HCT116 (cell line): ENCODE data around the gene C5orf52. TPM values are rescaled to one million over a fixed set of nuclear protein-coding genes. Genes with fewer than 3 reads are reported as not detected.

ENCODE experiments used
- ATAC-seq: fragments of 200-7000 bp; cut with Tn5 transposase; 2 replicates; pipeline ENCODE4 v1.9.1; 2020; ENCODE audit warnings: mild to moderate bottlenecking, moderate library complexity
- BruUV-seq: library from RNA; stranded (reverse); fragments of 400-500 nt; replicated peaks from 2 replicates; lab custom pipeline; 2021; lab: Mats Ljungman, UMichigan
- CTCF ChIA-PET: fragments of 300-600 bp; sonication (Branson Sonifier 250); formaldehyde crosslinking; loops from one replicate; lab custom pipeline; 2021; ENCODE audit warnings: antibody characterized with exemption; lab: Charles Lee
- POLR2A ChIA-PET: fragments of 300-600, 350-600 bp; sonication (Branson Sonifier 250); formaldehyde crosslinking; loops from one replicate; lab custom pipeline; 2021; ENCODE audit warnings: antibody characterized with exemption; lab: Charles Lee
- RAD21 ChIA-PET, 2 experiments: fragments of 300-600 bp; sonication (Branson Sonifier 250); formaldehyde crosslinking; loops; one replicate each; lab custom pipeline; 2023; ENCODE audit warnings: low total read pairs in 2 of 2; ENCODE audit not compliant: uncharacterized antibody in 2 of 2, unreplicated experiment in 2 of 2, low non-redundant PET in 1 of 2; lab: Charles Lee
- DNase-seq: peaks from one replicate; pipeline ENCODE4 v3.0.0-alpha.2; 2010; ENCODE audit warnings: low read depth, low spot score
- H2AFZ ChIP-seq: fragments of 200-600 bp; shearing (Covaris generic), sonication (generic); 2 replicates; pipeline ENCODE4 v1.6.1; 2017; ENCODE audit warnings: low read depth, mixed run types, mixed read lengths, antibody characterized with exemption, low read length; ENCODE audit not compliant: poor library complexity, severe bottlenecking
- H3K27ac ChIP-seq: 2 replicates; pipeline ENCODE4 v1.5.1; 2012; ENCODE audit warnings: low read depth, low read length
- H3K27me3 ChIP-seq: fragments of 200-600 bp; sonication (generic); 2 replicates; pipeline ENCODE4 v1.6.1; 2016; ENCODE audit warnings: mixed run types, low read length, mixed read lengths; ENCODE audit not compliant: insufficient read depth
- H3K36me3 ChIP-seq, 2 experiments: fragments of 200-500 bp in 1 of 2; fragments of 200-600 bp in 1 of 2; sonication (Bioruptor generic) in 1 of 2; sonication (generic) in 1 of 2; 2 replicates each; pipeline versions ENCODE4 v1.5.1 to v1.6.1; 2014 to 2016; ENCODE audit warnings: low read length in 2 of 2, inconsistent platforms in 1 of 2, mixed read lengths in 1 of 2, mixed run types in 1 of 2; ENCODE audit not compliant: insufficient read depth in 2 of 2, control insufficient read depth in 1 of 2
- H3K4me1 ChIP-seq, 2 experiments: fragments of 200-600 bp in 1 of 2; sonication (generic) in 1 of 2; 2 replicates each; pipeline versions ENCODE4 v1.5.1 to v1.6.1; 2012 to 2017; ENCODE audit warnings: low read length in 2 of 2, inconsistent platforms in 1 of 2, mild to moderate bottlenecking in 1 of 2, mixed read lengths in 1 of 2, mixed run types in 1 of 2, moderate library complexity in 1 of 2; ENCODE audit not compliant: insufficient read depth in 2 of 2, control insufficient read depth in 1 of 2
- H3K4me2 ChIP-seq: fragments of 200-600 bp; sonication (generic); 2 replicates; pipeline ENCODE4 v1.6.1; 2017; ENCODE audit warnings: mixed run types, low read length, mixed read lengths
- H3K4me3 ChIP-seq, 2 experiments: fragments of 200-600 bp in 1 of 2; sonication (generic) in 1 of 2; replicated peaks in 1 of 2; 2 replicates each; pipeline ENCODE4 v1.5.1; 2011 to 2016; ENCODE audit warnings: low read length in 2 of 2, control low read depth in 1 of 2, low read depth in 1 of 2, mild to moderate bottlenecking in 1 of 2, mixed read lengths in 1 of 2, mixed run types in 1 of 2
- H3K79me2 ChIP-seq: fragments of 200-600 bp; sonication (generic); 2 replicates; pipeline ENCODE4 v1.6.1; 2017; ENCODE audit warnings: mild to moderate bottlenecking, mixed run types, low read length, moderate library complexity, mixed read lengths; ENCODE audit not compliant: insufficient read depth
- H3K9ac ChIP-seq: fragments of 200-600 bp; sonication (generic); 2 replicates; pipeline ENCODE4 v1.6.1; 2016; ENCODE audit warnings: low read length, mixed read lengths
- H3K9me2 ChIP-seq: fragments of 200-600 bp; sonication (generic), shearing (Covaris generic); 2 replicates; pipeline ENCODE4 v1.6.1; 2017; ENCODE audit warnings: mixed run types, mild to moderate bottlenecking, moderate library complexity; ENCODE audit not compliant: insufficient read depth
- H3K9me3 ChIP-seq, 2 experiments: fragments of 200-500 bp in 1 of 2; fragments of 200-600 bp in 1 of 2; sonication (Bioruptor generic) in 1 of 2; sonication (generic) in 1 of 2; 2 replicates each; pipeline ENCODE4 v1.6.1; 2014 to 2017; ENCODE audit warnings: low read length in 2 of 2, mixed read lengths in 2 of 2, inconsistent platforms in 1 of 2, low read depth in 1 of 2, mild to moderate bottlenecking in 1 of 2, mixed run types in 1 of 2, moderate library complexity in 1 of 2; ENCODE audit not compliant: control insufficient read depth in 1 of 2, insufficient read depth in 1 of 2
- H4K20me1 ChIP-seq: fragments of 200-600 bp; sonication (generic), shearing (Covaris generic); 2 replicates; pipeline ENCODE4 v1.6.1; 2017; ENCODE audit warnings: mixed run types, mild to moderate bottlenecking, moderate library complexity; ENCODE audit not compliant: insufficient read depth
- ELF1 ChIP-seq: IDR thresholded peaks from 2 replicates; pipeline ENCODE4 v1.6.1; 2012; ENCODE audit warnings: low read depth, borderline replicate concordance
- MAX ChIP-seq: IDR thresholded peaks from 2 replicates; pipeline ENCODE4 v1.6.1; 2012
- SP1 ChIP-seq: IDR thresholded peaks from 2 replicates; pipeline ENCODE4 v1.6.1; 2012; ENCODE audit warnings: low read depth
- intact Hi-C: fragments of 100-400 bp; cut with micrococcal nuclease; formaldehyde crosslinking; loops from 2 replicates; pipeline ENCODE4 v1.10.0; 2022
- total RNA-seq: library from RNA; stranded (reverse); gene quantifications from one replicate; pipeline ENCODE4 v1.2.1, GENCODE V29; 2021; ENCODE audit not compliant: unreplicated experiment
- TF ChIP-seq, protein P1 (sequence below): IDR thresholded peaks from 2 replicates; pipeline ENCODE4 v1.6.1; 2011; ENCODE audit warnings: mild to moderate bottlenecking, low read length, moderate library complexity; ENCODE audit not compliant: insufficient replicate concordance; ENCODE audit errors: extremely low read depth
- TF ChIP-seq, protein P2 (sequence below): IDR thresholded peaks from 2 replicates; pipeline ENCODE4 v1.6.1; 2012

C5orf52 gene
- total RNA-seq, 1 experiment from 2014 or later: not detected

DNA sequence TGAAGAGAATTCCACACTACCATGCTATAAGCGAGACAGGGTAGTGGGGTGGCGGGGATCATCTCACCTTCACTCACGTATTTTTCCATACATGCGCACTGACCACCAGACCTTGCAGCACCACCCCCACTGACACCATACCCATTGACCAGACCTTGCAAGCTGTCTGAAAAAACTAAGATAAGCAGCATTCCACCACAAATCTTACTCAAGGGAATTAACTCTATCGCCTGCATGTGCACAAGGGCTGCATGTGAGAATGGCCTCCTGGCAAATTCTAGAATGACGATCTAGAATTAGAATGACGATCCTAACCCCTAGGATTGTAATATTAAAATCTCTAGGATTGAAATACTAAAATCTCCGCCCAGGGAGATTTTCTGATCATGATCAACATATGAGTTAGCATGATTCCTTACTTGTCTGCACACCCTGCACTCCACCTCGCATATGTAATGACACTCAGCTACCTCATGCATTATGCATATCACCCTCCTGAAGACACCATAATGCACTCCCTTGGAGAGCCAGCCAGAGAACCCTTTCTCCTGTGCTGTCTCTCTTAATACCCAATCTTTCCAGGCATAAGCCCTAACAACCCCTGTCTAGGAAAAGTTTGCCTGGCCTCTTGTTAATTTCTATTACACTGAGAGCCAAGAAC is 30.8 kb upstream of the C5orf52 start:
- Histone ChIP-seq H3K9me2 (no peaks in the 10 kb centered on the region), H3K79me2 (no peaks in the 10 kb centered on the region), H2AFZ (no peak overlapping the region), H3K4me1 (no peaks in the 10 kb centered on the region), H3K4me3 (no peak overlapping the region), H3K27ac (no peak overlapping the region), H3K27me3 (no peaks in the 10 kb centered on the region), H4K20me1 (no peaks in the 10 kb centered on the region), H3K36me3 (no peaks in the 10 kb centered on the region), H3K9ac (no peak overlapping the region), H3K4me2 (no peak overlapping the region), H3K9me3 (no peaks in the 10 kb centered on the region)
- intact Hi-C loops: no loop called here
- ATAC-seq (no peak), DNase-seq (no peak)
- POLR2A ChIA-PET: no interaction called here
- no TSS peak for BruUV-seq
- RAD21 ChIA-PET: no interaction called here
- TF ChIP-seq, protein P1, sequence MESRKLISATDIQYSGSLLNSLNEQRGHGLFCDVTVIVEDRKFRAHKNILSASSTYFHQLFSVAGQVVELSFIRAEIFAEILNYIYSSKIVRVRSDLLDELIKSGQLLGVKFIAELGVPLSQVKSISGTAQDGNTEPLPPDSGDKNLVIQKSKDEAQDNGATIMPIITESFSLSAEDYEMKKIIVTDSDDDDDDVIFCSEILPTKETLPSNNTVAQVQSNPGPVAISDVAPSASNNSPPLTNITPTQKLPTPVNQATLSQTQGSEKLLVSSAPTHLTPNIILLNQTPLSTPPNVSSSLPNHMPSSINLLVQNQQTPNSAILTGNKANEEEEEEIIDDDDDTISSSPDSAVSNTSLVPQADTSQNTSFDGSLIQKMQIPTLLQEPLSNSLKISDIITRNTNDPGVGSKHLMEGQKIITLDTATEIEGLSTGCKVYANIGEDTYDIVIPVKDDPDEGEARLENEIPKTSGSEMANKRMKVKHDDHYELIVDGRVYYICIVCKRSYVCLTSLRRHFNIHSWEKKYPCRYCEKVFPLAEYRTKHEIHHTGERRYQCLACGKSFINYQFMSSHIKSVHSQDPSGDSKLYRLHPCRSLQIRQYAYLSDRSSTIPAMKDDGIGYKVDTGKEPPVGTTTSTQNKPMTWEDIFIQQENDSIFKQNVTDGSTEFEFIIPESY: no peak
- TF ChIP-seq SP1 (no peak), ELF1 (no peak), MAX (no peak)
- TF ChIP-seq, protein P2, sequence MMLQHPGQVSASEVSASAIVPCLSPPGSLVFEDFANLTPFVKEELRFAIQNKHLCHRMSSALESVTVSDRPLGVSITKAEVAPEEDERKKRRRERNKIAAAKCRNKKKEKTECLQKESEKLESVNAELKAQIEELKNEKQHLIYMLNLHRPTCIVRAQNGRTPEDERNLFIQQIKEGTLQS: no peak
- CTCF ChIA-PET: no interaction called here
